HL-60 (cell line): ENCODE measurements around the gene EPHX1.

Source experiments
- DNase-seq, 2 experiments: peaks; one replicate each; pipeline ENCODE4 v3.0.0-alpha.2; 2010 to 2020; ENCODE audit warnings: low read depth in 1 of 2, low spot score in 1 of 2
- H3K27ac ChIP-seq: fragments of 250-450 bp; sonication (Bioruptor Pico); replicated peaks from 2 replicates; pipeline ENCODE4 v1.5.1; 2020; ENCODE audit warnings: mild to moderate bottlenecking, moderate library complexity
- H3K27me3 ChIP-seq: fragments of 250-450 bp; sonication (Bioruptor Pico); 2 replicates; pipeline ENCODE4 v1.5.1; 2021; ENCODE audit warnings: mild to moderate bottlenecking, moderate library complexity; ENCODE audit not compliant: insufficient read depth, poor library complexity, severe bottlenecking
- H3K4me3 ChIP-seq: replicated peaks from 2 replicates; pipeline ENCODE4 v1.5.1; 2011; ENCODE audit warnings: mild to moderate bottlenecking, control low read depth, low read length; ENCODE audit not compliant: insufficient read depth
- GABPA ChIP-seq: IDR thresholded peaks from 2 replicates; pipeline ENCODE4 v1.6.1; 2012; ENCODE audit warnings: low read depth
- POLR2AphosphoS5 ChIP-seq: IDR thresholded peaks from 2 replicates; pipeline ENCODE4 v1.6.1; 2012; ENCODE audit warnings: low read depth
- SPI1 ChIP-seq: IDR thresholded peaks from 2 replicates; pipeline ENCODE4 v1.6.1; 2012; ENCODE audit warnings: low read depth, mild to moderate bottlenecking, borderline replicate concordance
- TF ChIP-seq, protein P1 (sequence below): IDR thresholded peaks from 2 replicates; pipeline ENCODE4 v1.6.1; 2012; ENCODE audit warnings: low read depth; ENCODE audit not compliant: insufficient replicate concordance
- TF ChIP-seq, protein P2 (sequence below): IDR thresholded peaks from one replicate; pipeline ENCODE4 v1.5.1; 2011; ENCODE audit warnings: low read length, control low read depth, inconsistent platforms; ENCODE audit not compliant: insufficient read depth

EPHX1 gene

DNA sequence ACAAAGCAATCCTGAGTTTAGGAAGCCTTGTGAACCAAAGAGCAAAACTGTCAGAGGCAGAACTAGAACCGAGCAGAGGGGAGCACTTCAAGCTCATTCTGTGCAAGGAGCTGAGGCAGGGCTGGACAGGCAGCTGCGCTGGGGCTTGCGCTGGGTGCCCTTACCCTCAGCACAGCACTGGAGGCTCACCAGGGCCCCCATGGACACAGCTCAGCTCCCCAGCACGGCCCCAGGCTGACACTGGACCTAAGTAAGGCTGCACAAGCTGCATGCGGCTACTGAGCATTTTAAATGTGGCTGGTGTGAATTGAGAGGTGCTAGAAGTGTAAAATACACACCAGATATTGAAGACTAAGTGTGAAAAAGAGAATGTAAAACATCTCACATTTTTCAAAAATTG lies 50.2 kb downstream of the EPHX1 start:
- TF ChIP-seq POLR2AphosphoS5 (no peak), GABPA (no peak), SPI1 (no peak)
- TF ChIP-seq, protein P1, sequence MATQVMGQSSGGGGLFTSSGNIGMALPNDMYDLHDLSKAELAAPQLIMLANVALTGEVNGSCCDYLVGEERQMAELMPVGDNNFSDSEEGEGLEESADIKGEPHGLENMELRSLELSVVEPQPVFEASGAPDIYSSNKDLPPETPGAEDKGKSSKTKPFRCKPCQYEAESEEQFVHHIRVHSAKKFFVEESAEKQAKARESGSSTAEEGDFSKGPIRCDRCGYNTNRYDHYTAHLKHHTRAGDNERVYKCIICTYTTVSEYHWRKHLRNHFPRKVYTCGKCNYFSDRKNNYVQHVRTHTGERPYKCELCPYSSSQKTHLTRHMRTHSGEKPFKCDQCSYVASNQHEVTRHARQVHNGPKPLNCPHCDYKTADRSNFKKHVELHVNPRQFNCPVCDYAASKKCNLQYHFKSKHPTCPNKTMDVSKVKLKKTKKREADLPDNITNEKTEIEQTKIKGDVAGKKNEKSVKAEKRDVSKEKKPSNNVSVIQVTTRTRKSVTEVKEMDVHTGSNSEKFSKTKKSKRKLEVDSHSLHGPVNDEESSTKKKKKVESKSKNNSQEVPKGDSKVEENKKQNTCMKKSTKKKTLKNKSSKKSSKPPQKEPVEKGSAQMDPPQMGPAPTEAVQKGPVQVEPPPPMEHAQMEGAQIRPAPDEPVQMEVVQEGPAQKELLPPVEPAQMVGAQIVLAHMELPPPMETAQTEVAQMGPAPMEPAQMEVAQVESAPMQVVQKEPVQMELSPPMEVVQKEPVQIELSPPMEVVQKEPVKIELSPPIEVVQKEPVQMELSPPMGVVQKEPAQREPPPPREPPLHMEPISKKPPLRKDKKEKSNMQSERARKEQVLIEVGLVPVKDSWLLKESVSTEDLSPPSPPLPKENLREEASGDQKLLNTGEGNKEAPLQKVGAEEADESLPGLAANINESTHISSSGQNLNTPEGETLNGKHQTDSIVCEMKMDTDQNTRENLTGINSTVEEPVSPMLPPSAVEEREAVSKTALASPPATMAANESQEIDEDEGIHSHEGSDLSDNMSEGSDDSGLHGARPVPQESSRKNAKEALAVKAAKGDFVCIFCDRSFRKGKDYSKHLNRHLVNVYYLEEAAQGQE = no peak
- TF ChIP-seq, protein P2, sequence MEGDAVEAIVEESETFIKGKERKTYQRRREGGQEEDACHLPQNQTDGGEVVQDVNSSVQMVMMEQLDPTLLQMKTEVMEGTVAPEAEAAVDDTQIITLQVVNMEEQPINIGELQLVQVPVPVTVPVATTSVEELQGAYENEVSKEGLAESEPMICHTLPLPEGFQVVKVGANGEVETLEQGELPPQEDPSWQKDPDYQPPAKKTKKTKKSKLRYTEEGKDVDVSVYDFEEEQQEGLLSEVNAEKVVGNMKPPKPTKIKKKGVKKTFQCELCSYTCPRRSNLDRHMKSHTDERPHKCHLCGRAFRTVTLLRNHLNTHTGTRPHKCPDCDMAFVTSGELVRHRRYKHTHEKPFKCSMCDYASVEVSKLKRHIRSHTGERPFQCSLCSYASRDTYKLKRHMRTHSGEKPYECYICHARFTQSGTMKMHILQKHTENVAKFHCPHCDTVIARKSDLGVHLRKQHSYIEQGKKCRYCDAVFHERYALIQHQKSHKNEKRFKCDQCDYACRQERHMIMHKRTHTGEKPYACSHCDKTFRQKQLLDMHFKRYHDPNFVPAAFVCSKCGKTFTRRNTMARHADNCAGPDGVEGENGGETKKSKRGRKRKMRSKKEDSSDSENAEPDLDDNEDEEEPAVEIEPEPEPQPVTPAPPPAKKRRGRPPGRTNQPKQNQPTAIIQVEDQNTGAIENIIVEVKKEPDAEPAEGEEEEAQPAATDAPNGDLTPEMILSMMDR = no peak
- DNase-seq = no peak
- no peak overlapping the region for H3K4me3 ChIP-seq
- no peak overlapping the region for H3K27ac ChIP-seq
- H3K27me3 ChIP-seq = no peaks in the 10 kb centered on the region

DNA sequence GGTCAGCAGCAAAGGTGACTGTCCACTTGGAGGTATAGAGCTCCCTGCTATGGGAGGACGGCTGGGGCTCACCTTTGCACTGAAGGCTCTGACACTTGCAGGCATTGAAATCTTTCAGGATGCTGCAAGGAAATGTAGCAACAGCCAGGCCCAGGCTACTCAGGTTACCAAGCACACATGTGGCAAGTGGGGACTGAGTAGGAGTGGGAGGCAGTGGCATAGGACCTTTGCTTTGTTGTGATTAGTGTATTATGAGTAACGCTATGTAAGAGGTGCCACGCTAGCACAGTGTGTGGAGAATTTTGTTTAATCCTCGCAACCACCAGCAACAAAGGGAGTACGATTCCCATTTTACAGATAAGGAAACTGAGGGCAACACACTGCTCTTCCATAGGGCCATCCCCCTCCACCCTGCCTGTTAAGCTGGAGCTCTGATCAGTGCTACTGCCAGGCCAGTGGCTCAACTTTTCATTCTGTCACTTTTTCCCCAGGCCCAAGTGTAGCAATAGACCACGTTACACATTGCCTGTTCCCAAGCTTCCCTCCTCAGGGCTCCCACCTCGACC lies 51.0 kb downstream of the EPHX1 start:
- TF ChIP-seq GABPA (no peak), SPI1 (no peak), POLR2AphosphoS5 (no peak)
- TF ChIP-seq, protein P1 = no peak
- TF ChIP-seq, protein P2 = no peak
- no peak overlapping the region for H3K4me3 ChIP-seq
- no peaks in the 10 kb centered on the region for H3K27me3 ChIP-seq
- no peak overlapping the region for H3K27ac ChIP-seq
- DNase-seq = peak in 1 of 2 experiments; percentile 14

DNA sequence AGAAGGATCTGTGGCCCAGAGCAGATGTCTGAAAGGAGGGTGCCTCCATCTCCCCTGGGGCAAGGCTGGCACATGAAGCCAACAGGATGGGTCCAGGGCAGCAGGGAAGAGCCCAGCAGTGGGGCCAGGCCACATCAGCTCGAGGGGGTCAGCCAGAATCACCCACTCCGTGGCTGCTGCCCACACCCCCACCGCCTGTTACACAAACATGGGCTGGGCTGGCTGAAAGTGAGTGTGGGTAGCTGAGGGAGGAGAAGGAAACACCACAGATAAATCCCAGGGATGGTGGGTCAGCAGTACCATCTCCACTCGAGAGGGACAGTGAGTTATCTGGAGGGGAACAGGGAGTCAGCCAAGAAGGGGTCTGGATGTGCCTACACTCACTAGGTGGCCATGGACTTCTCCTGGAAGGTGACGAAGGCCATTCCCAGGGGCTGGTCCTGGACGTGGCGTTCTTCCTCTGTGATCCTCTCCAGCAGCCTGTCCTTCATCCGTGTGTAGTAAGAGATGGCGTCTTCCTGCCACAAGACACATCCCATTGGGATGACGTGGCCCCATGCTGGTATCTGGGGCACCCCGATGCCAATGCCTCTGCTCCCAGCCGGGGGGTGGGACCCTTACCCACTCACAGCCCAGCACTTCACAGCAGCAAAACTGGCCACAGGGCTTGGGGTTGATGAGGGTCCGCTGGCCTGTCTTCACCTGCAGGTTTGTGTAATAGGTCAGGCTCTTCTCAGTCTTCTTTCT lies 52.1 kb downstream of the EPHX1 start:
- DNase-seq = no peak
- Histone ChIP-seq H3K27me3 (no peaks in the 10 kb centered on the region), H3K27ac (no peak overlapping the region)

More for the DNA sequence above, 52.1 kb downstream of the EPHX1 start:
- no peak overlapping the region for H3K4me3 ChIP-seq
- TF ChIP-seq POLR2AphosphoS5 = no peak
- TF ChIP-seq GABPA = no peak
- TF ChIP-seq, protein P2 = no peak
- TF ChIP-seq, protein P1 = no peak
- TF ChIP-seq SPI1 = no peak
